SJCRH30 (cell line): ENCODE data around the gene SLC15A3. TPM values are rescaled to one million over a fixed set of nuclear protein-coding genes. Genes with fewer than 3 reads are reported as not detected.

Experiments used
- DNase-seq, 2 experiments: peaks; one replicate each; pipeline ENCODE4 v3.0.0-alpha.2; 2015 to 2020
- H3K27ac ChIP-seq: fragments of 250-450 bp; sonication (Bioruptor Pico); 2 replicates; pipeline ENCODE4 v1.5.1; 2020; ENCODE audit warnings: mild to moderate bottlenecking, moderate library complexity
- H3K27me3 ChIP-seq: fragments of 250-450 bp; sonication (Bioruptor Pico); 2 replicates; pipeline ENCODE4 v1.5.1; 2020; ENCODE audit warnings: mild to moderate bottlenecking, moderate library complexity
- H3K36me3 ChIP-seq: fragments of 250-450 bp; sonication (Bioruptor Pico); 2 replicates; pipeline ENCODE4 v1.5.1; 2020; ENCODE audit warnings: mild to moderate bottlenecking, moderate library complexity
- H3K4me1 ChIP-seq: fragments of 250-450 bp; sonication (Bioruptor Pico); 2 replicates; pipeline ENCODE4 v1.5.1; 2020; ENCODE audit warnings: mild to moderate bottlenecking, moderate library complexity
- H3K4me3 ChIP-seq: fragments of 250-450 bp; sonication (Bioruptor Pico); 2 replicates; pipeline ENCODE4 v1.5.1; 2020; ENCODE audit warnings: mild to moderate bottlenecking, moderate library complexity
- H3K9me3 ChIP-seq: fragments of 250-450 bp; sonication (Bioruptor Pico); replicated peaks from 2 replicates; pipeline ENCODE4 v1.5.1; 2020; ENCODE audit warnings: mild to moderate bottlenecking, moderate library complexity
- total RNA-seq: library from RNA; depleted of rRNA; stranded (reverse); fragments of >200 nt; shearing (Covaris generic); gene quantifications from 2 replicates; pipeline ENCODE4 v1.2.3, GENCODE V29; 2014

SLC15A3 gene
- total RNA-seq, 1 experiment from 2014 or later = 1.6 TPM

DNA sequence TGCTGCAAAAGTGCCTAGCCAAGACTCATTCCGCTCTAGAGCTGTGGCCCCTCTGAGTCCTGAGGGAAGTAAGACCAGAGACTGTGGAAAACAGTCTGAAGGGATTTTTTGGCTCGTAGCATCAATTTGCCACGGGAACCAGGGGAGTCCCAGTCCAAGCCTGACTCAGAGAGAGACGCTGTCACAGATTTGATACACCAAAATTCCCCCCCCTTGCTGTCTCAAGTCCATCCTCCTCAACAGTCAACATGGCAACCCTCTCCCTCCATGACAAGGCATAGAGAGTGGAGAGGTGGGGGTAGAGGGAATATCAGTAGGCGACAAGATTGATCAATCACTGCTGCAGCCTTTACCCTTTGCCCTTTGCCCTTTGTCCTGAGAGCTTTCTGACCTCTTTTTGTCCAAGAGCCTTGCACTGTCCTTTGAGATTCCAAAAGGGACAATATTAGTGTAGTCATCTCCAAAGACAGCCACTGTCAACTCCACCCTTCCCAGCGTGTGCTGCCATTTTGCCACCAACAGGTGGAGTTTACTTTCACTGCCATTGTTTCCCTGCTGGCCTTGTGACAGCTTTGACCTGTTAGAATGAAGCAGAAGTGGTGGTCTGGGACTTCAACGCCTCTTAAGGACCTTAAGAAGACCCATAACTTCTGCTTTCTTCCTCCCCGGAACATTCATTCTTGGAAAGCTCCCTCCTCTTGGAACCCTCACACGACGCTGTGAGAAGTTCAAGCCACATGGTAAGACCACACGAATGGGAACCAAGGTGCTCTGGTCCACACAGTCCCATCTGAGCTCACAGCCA, 7.3 kb downstream of the SLC15A3 start:
- H3K27ac ChIP-seq = no peak overlapping the region
- no peaks in the 10 kb centered on the region for H3K36me3 ChIP-seq
- H3K4me1 ChIP-seq = no peaks in the 10 kb centered on the region
- no peak for DNase-seq
- no peaks in the 10 kb centered on the region for H3K27me3 ChIP-seq
- no peak overlapping the region for H3K4me3 ChIP-seq
- no peaks in the 10 kb centered on the region for H3K9me3 ChIP-seq

DNA sequence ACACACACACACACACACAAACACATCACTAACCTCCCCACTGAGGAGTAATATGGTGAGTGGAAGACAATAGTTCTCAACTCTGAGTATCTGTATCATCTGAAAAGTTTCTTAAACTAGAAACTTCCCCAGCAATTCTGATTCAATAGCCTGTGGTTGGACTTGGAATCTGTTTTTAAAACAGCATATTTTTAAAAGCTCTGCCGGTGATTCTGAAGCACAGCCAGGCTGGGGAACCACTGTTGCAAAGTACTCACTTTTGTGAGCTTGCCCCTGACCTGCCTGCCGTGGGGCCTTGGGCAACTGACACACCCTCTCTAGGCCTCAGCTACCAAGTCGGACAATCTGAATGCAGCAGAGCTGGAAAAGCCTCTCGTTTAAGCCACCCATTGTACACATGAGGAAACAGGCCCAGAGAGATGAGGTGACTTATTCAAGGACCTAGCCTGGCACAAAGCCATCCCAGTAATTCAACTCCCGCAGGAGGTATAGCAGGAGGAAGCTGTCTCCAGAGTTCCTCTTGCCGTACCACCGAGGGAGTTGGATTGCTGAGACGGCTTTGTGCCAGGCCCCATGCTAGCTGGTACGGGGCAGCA, 8.9 kb downstream of the SLC15A3 start:
- H3K4me3 ChIP-seq = no peak overlapping the region
- H3K27ac ChIP-seq = no peak overlapping the region
- H3K9me3 ChIP-seq = no peaks in the 10 kb centered on the region
- no peaks in the 10 kb centered on the region for H3K27me3 ChIP-seq
- H3K36me3 ChIP-seq = no peaks in the 10 kb centered on the region
- H3K4me1 ChIP-seq = no peaks in the 10 kb centered on the region
- peak; percentile 16 to 44 for DNase-seq

DNA sequence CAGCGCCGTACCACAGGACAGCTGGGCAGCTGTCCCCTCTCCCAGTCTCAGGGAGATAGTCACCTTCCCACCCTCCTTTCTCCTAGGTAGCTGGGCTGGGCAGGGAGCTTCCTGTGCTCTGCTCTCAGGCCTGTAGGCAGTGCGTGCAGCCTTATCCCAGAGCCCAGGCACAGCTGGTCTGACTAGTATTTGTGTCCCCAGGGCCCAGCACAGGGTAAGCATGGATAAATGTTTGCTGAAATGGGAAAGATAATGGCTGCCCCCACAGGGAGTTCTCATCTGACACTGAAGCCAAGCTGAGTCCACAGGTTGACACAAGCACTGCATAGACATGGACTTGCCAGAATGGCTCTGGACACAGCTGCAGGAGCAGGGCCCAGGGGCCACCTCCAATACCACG, 9.8 kb downstream of the SLC15A3 start:
- DNase-seq = no peak
- no peak overlapping the region for H3K4me3 ChIP-seq
- H3K4me1 ChIP-seq = no peaks in the 10 kb centered on the region
- H3K27ac ChIP-seq = no peak overlapping the region
- H3K9me3 ChIP-seq = no peaks in the 10 kb centered on the region
- H3K27me3 ChIP-seq = no peaks in the 10 kb centered on the region
- no peaks in the 10 kb centered on the region for H3K36me3 ChIP-seq

DNA sequence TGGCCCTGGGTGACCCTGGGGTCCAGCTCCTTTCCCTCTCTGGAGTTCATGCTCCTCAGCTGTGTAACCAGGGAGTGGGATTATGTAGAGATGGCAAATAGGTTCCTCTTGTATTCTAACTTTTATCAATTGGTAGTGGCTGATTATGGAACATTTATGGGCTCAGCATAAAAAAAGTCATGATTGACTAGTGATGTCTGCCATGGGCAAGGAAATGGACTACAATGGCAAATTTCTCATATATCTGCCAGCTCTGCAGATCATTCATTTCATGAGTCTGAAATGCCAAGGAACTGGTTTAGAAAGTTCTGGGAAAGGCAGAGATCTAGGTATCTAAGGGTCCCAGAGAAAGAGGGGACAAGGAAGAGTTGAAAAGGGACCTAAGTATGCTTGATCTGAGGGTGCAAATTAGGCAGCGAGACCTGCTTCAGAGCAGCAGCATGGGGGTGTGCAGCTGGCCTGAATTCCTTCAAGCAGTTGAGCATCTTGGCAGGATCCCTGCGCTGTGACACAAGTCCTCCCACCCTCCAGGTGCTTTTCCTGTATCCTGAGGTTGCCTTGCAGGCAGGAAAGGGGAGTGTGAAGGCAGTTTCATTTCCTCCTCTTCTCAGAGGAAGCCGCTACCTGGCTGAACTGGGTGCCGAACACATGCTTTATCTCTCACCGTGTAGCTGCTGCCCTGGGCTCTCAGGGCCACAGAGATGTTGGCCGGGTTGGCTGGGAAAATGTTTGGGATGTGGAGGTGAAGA, 10.4 kb downstream of the SLC15A3 start:
- no peak overlapping the region for H3K4me3 ChIP-seq
- no peak for DNase-seq
- no peaks in the 10 kb centered on the region for H3K4me1 ChIP-seq
- no peaks in the 10 kb centered on the region for H3K36me3 ChIP-seq
- H3K27ac ChIP-seq = no peak overlapping the region
- no peaks in the 10 kb centered on the region for H3K9me3 ChIP-seq
- no peaks in the 10 kb centered on the region for H3K27me3 ChIP-seq

DNA sequence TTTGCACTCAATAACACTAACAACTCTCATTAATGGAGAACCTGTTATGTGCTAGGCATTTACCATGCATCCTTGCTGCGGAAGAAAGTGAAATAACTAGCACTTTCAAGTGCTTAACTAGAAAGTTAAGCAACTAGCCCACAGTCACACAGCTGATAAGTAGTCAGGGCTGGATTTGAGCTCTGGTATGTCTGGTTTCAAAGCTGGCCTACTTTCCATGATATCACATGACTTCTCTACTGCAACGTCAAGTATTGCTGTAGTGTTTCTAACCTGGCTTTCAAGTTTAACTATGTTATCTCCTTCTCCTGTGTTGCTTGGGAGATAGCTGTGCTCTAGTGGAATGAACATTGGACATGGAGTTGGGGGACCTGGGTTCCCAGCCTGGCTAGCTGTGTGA, 12.1 kb downstream of the SLC15A3 start:
- H3K9me3 ChIP-seq = no peaks in the 10 kb centered on the region
- H3K36me3 ChIP-seq = no peaks in the 10 kb centered on the region
- no peaks in the 10 kb centered on the region for H3K4me1 ChIP-seq
- H3K27ac ChIP-seq = no peak overlapping the region
- no peak for DNase-seq
- H3K27me3 ChIP-seq = no peaks in the 10 kb centered on the region
- H3K4me3 ChIP-seq = no peak overlapping the region

DNA sequence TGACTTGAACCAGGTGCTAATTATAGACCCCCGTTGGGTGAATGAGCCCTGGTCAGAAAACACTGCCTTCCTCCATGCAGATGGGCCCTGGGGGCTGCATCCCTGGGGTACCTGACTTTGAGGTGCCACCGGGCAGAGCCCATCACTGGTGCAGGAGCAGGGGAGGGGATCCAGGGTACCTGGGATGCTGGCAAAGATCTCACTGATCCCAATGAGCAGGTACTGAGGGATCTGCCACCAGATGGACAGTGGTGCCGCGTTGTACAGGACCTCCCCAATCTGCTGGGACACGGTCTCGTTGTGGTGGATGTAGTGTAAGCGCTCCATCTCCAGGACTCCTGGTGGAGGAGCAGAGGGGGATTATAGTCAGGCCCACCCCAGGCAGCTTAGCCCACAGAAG, 12.7 kb downstream of the SLC15A3 start:
- no peaks in the 10 kb centered on the region for H3K9me3 ChIP-seq
- H3K27ac ChIP-seq = no peak overlapping the region
- no peak for DNase-seq
- no peak overlapping the region for H3K4me3 ChIP-seq
- H3K36me3 ChIP-seq = no peaks in the 10 kb centered on the region
- H3K27me3 ChIP-seq = no peaks in the 10 kb centered on the region
- H3K4me1 ChIP-seq = no peaks in the 10 kb centered on the region

DNA sequence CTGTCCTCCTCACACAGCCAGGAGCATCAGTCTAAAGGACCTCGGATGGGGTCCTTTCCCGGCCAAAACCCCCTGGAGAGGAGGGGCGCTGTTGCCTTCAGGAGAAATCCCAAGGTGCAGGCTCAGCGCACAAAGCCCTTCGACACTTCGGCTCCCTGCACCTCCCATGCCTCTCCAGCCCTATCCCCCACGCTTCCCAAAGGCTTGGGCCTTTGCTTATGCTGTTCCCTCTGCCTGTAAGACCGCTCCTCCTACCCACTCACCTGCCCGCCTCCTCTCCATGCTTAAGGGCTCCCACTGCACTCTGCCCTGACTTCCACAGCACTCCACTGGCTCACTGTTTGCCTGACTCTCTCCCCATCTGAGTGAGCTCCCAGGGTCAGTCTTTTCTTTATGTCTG, 13.5 kb downstream of the SLC15A3 start:
- Histone ChIP-seq H3K9me3 (no peaks in the 10 kb centered on the region), H3K4me3 (no peak overlapping the region), H3K4me1 (no peaks in the 10 kb centered on the region), H3K27me3 (no peaks in the 10 kb centered on the region), H3K36me3 (no peaks in the 10 kb centered on the region), H3K27ac (no peak overlapping the region)
- DNase-seq = no peak

DNA sequence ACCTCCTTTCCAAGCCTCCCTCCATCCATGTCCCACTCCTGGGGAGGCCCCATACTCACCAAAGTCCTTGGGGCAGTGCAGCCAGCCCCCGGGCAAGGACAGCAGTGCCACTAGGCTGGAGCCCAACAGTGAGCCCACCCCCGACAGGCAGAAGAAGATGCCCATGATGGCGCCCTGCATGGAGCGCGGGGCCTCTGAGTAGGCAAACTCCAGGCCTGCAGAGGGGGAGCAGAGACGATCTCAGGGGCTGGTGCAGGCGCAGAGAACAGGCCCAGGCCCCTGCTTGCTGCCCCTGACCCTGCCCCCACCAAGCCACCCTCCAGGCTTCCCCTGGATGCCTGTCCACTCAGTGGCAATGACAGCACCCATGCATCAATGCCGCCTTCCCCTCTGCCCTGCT, 14.2 kb downstream of the SLC15A3 start:
- no peaks in the 10 kb centered on the region for H3K36me3 ChIP-seq
- no peaks in the 10 kb centered on the region for H3K4me1 ChIP-seq
- no peak overlapping the region for H3K27ac ChIP-seq
- no peak for DNase-seq
- no peaks in the 10 kb centered on the region for H3K9me3 ChIP-seq
- no peaks in the 10 kb centered on the region for H3K27me3 ChIP-seq
- H3K4me3 ChIP-seq = no peak overlapping the region

DNA sequence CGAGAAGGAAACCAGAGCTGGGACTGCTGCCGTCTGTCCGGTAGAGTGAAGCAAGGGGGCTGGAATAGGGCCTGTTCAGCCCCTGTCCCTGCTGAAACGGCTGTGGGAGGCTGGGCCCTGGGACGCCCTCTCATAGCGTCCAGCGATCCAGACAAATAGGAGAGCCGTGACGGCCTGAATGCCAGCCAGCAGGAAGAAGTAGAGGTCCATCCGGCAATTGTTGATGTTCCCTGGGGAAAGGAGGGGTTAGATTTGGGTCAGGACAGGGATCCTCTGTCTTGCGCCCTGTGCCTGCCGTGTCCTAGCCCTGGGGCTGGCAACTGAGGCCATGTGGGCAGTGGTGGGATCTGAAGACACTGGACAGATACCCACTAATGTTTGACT, 14.8 kb downstream of the SLC15A3 start:
- Histone ChIP-seq H3K9me3 (no peaks in the 10 kb centered on the region), H3K4me3 (no peak overlapping the region), H3K27ac (no peak overlapping the region), H3K4me1 (no peaks in the 10 kb centered on the region), H3K36me3 (no peaks in the 10 kb centered on the region), H3K27me3 (no peaks in the 10 kb centered on the region)
- DNase-seq = no peak

DNA sequence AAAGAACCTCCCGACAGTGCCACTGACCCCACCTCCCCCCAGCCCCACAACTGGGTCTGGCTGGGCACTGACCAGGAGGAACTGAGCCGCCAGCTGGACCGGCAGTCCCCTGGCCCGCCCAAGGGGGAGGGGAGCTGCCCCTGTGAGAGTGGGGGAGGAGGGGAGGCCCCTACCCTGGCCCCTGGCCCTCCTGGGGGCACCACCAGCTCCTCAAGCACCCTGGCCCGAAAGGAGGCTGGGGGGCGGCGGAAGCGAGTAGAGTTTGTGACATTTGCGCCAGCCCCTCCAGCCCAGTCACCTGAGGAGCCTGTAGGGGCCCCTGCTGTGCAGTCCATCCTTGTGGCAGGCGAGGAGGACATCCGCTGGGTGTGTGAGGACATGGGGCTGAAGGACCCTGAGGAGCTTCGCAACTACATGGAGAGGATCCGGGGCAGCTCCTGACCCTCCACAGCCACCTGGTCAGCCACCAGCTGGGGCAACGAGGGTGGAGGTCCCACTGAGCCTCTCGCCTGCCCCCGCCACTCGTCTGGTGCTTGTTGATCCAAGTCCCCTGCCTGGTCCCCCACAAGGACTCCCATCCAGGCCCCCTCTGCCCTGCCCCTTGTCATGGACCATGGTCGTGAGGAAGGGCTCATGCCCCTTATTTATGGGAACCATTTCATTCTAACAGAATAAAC, 15.4 kb downstream of the SLC15A3 start:
- Histone ChIP-seq H3K4me3 (no peak overlapping the region), H3K27me3 (no peaks in the 10 kb centered on the region), H3K27ac (no peak overlapping the region), H3K9me3 (no peaks in the 10 kb centered on the region), H3K36me3 (no peaks in the 10 kb centered on the region), H3K4me1 (no peaks in the 10 kb centered on the region)
- no peak for DNase-seq

DNA sequence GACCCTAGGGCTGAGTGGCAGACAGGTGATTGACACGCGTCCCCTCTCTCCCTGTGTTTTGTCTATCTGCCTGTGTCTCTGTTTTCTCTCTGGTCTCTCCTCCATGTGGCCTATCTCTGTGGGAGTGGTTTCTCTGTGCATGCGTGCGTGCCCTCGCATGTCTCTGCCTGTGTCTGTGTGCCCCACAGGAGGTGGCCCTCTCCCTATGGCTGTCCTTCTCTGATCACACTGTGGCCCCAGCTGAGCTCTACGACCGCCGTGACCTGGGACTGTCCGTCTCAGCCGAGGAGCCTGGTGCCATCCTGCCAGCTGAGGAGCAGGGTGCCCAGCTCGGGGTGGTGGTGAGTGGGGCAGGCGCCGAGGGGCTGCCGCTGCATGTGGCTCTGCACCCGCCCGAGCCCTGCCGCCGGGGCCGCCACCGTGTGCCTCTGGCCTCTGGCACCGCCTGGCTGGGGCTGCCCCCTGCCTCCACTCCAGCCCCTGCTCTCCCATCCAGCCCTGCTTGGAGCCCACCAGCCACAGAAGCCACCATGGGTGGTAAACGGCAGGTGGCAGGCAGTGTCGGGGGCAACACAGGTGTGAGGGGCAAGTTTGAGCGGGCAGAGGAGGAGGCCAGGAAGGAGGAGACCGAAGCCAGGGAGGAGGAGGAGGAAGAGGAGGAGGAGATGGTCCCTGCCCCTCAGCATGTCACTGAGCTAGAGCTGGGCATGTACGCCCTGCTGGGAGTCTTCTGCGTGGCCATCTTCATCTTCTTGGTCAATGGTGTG, 16.1 kb downstream of the SLC15A3 start:
- no peak overlapping the region for H3K27ac ChIP-seq
- no peak overlapping the region for H3K4me3 ChIP-seq
- H3K9me3 ChIP-seq = no peaks in the 10 kb centered on the region
- DNase-seq = no peak
- H3K36me3 ChIP-seq = peaks cover 3% of the 10 kb centered on the region; the same call in 1 of the 2 replicates
- H3K27me3 ChIP-seq = no peaks in the 10 kb centered on the region
- H3K4me1 ChIP-seq = no peaks in the 10 kb centered on the region

DNA sequence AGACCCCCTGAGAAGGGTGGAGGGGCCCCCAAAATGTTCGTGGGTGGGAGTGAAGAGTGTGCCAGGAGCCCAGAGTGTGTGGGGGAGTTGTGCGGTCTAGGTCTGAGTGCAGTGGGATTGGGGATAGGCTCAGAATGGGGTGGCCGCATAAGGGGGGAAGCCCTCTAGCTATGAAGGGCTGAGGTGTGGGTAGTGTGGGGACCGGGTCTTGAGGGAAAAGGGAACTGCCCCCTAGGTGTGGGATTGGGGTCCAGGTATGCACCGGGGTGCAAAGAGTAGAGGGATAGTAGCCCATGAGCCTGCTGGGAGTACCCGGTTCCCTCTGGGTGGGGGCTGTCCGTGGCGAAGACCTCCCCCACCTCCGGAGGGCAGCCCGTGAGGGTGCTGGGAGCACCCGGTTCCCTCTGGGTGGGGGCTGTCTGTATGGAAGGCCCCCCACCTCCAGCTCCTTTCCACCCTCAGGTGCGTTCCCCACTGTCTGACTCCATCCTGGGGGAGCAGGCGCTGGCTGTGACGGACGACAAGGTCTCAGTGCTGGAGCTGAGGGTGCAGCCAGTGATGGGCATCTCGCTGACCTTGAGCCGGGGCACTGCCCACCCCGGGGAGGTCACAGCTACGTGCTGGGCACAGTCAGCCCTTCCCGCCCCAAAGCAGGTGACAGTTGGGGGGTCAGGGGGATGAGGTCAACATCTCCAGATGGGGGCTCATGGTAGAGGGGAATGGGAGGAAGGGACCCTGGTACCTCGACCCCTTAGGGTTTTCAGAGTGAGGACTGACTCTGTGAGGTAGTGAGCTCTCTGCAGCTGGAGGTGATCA, 17.0 kb downstream of the SLC15A3 start:
- no peak for DNase-seq
- Histone ChIP-seq H3K4me3 (no peak overlapping the region), H3K9me3 (no peaks in the 10 kb centered on the region), H3K27ac (no peak overlapping the region), H3K36me3 (peaks cover 4% of the 10 kb centered on the region; the same call in 1 of the 2 replicates), H3K4me1 (no peaks in the 10 kb centered on the region), H3K27me3 (no peaks in the 10 kb centered on the region)

DNA sequence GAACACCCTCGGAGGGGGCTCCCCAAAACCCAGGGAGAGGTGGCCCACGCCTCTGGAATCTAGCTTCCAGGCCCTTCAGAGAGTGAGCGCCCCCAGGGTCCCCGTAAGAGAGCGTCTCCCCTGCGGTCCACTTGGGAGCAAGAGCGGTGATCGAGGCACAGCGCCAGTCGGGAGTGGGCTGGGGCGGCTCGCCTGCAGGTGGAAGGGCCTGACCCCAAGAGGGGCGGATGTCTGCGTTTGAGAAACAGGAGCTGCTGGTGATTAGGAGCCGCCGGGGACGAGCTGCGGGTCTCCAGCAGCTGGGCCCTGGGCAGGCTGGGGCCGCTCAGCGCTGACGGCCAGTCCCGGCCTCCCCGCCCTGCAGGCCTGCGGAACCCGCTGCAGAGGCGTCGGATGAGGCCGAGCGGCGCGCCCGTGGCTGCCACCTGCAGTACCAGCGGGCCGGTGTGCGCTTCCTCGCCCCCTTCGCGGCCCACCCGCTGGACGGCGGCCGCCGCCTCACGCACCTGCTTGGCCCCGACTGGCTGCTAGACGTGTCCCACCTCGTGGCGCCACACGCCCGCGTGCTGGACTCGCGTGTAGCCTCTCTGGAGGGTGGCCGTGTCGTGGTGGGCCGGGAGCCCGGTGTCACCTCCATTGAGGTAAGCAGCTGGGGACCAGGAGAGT, 17.7 kb downstream of the SLC15A3 start:
- no peak for DNase-seq
- H3K27ac ChIP-seq = no peak overlapping the region
- peaks cover 4% of the 10 kb centered on the region; the same call in 1 of the 2 replicates for H3K36me3 ChIP-seq
- H3K9me3 ChIP-seq = no peaks in the 10 kb centered on the region
- no peaks in the 10 kb centered on the region for H3K27me3 ChIP-seq
- H3K4me3 ChIP-seq = no peak overlapping the region
- no peaks in the 10 kb centered on the region for H3K4me1 ChIP-seq
